GM21423 (cell line): ENCODE results near the gene OR4C13.
"Not testable (repeated sequence)": the region's sequence is repeated elsewhere in the genome, so short reads cannot be mapped to it uniquely, and the experiment has no call there.

Experiments used
- ATAC-seq: cut with Tn5 transposase; IDR thresholded peaks from one replicate; pipeline ENCODE4 v1.9.1; 2021; ENCODE audit warnings: mild to moderate bottlenecking, moderate library complexity; ENCODE audit not compliant: unreplicated experiment

Gene OR4C13

DNA sequence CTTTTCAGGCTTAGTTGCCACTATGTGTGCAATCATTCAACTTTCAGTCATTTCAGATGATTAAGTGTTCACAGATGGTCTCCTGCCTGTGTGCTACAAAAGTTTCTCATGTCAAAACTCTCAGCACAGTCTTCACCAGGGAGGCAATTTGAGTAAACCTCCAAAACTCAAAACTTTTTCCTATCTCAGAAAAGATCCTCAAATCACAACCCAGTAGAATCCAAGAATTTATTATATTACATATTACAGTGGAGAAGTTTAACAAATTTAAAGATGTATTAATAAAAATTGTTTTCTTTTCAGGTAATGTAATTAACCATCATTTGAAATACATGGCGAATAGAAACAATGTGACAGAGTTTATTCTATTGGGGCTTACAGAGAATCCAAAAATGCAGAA, at the start of gene OR4C13:
TSS of gene OR4C13 (plus strand) at position 301 of the 400 bp plus-strand sequence. CDS start at position 333, 32 bp downstream.
- ATAC-seq, result no peak

DNA sequence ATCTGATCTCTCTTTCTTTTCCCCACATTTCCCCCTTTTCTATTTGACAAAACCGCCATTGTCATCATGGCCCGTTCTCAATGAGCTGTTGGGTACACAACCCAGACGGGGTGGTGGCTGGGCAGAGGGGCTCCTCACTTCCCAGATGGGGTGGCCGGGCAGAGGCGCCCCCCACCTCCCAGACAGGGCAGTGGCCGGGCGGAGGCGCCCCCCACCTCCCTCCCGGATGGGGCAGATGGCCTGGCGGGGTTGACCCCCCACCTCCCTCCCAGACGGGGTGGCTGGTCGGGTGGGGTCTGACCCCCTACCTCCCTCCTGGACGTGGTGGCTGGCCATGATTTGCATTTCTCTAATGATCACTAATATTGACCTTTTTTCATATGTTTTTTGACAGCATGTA, 40.7 kb upstream of the OR4C13 start:
- ATAC-seq, result not testable (repeated sequence)

DNA sequence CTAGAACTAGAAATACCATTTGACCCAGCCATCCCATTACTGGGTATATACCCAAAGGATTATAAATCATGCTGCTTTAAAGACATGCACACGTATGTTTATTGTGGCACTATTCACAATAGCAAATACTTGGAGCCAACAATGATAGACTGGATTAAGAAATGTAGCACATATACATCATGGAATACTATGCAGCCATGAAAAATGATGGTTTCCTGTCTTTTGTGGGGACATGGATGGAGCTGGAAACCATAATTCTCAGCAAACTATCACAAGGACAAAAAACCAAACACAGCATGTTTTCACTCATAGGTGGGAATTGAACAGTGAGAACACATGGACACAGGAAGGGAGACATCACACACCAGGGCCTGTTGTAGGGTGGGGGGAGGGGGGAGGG, 3.5 kb upstream of the OR4C13 start:
- ATAC-seq, result not testable (repeated sequence)

DNA sequence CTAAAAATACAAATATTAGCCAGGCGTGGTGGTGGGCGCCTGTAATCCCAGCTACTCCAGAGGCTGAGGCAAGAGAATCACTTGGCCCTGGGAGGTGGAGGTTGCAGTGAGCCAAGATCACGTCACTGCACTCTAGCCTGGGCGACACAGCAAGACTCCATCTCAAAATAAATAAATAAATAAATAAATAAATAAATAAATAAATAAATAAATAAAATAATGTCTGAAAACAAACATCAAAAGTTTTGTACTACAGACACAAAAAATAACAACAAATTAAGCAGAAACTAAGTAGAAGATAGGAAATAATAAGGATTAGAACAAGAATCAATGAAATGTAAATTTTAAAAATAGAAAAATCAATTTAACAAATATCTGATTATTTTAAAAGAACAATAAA, 21.2 kb downstream of the OR4C13 start:
- not testable (repeated sequence) for ATAC-seq

DNA sequence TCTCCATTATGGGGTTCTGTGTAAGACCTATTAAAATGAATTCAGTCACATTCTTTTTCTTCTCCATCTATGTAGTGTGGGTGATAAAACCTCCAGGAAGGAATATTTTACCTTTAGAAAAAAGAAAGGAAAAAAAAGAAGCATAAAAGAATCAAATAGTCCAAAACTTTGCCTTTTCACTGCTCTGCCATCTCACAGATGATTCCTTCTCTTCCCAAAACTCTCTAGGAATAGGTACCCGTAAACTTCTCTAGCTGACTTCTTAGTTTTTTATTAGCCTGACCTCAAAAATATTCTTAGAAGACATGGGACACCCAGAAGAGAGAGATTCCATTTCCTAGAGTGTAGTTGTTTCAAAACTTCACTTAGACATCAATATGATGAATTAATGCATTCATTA, 30.2 kb downstream of the OR4C13 start, which contains the start of gene OR4C12:
TSS of gene OR4C12 (minus strand) at position 101 of the 400 bp plus-strand sequence. CDS start at position 67, 34 bp downstream.
- not testable (repeated sequence) for ATAC-seq

DNA sequence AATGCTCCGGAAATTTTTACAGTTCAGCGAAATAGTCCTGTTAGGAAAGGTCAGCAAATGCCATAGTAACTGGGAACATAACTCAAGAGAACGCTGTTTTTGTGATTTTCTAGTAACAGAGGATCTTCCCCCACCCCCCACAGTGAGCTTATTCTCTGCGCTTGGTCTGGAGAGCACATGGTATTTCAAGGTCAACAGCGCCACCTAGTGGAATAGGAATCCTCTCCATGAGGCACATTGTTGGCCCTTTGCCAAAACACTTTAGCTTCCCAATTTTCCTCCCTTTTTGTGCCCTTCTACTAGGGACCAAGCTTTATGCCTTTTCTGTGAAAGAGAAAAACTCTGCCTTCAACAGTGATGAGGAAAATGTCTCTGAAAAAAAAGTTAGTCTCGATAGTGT, 43.4 kb downstream of the OR4C13 start:
- no peak for ATAC-seq
